ENCODE data around the gene BIRC6. TPM values are rescaled to one million over a fixed set of nuclear protein-coding genes. Genes with fewer than 3 reads are reported as not detected.

BIRC6 gene
- total RNA-seq, 1 experiment from 2014 or later = 69.6 TPM

GRCh38 chr2:32399221-32399620 is 42.4 kb downstream of the BIRC6 start:
- ChIA-PET POLR2A (interaction anchor here (1.1 kb wide), 1 partner anchor 20 kb away, joined by 3 read pairs; no protein-coding TSS in a partner anchor), CTCF (no interaction called here)
- peaks cover 53% of the 10 kb centered on the region for H3K36me3 Mint-ChIP-seq (ENCODE audit: insufficient read depth, unreplicated experiment)
- BruUV-seq (replicated peaks) = no TSS peak
- H3K9me3 Mint-ChIP-seq (ENCODE audit: unreplicated experiment) = no peaks in the 10 kb centered on the region
- H3K27ac Mint-ChIP-seq (ENCODE audit: low read depth, unreplicated experiment) = no peak overlapping the region
- TF ChIP-seq, protein P1, sequence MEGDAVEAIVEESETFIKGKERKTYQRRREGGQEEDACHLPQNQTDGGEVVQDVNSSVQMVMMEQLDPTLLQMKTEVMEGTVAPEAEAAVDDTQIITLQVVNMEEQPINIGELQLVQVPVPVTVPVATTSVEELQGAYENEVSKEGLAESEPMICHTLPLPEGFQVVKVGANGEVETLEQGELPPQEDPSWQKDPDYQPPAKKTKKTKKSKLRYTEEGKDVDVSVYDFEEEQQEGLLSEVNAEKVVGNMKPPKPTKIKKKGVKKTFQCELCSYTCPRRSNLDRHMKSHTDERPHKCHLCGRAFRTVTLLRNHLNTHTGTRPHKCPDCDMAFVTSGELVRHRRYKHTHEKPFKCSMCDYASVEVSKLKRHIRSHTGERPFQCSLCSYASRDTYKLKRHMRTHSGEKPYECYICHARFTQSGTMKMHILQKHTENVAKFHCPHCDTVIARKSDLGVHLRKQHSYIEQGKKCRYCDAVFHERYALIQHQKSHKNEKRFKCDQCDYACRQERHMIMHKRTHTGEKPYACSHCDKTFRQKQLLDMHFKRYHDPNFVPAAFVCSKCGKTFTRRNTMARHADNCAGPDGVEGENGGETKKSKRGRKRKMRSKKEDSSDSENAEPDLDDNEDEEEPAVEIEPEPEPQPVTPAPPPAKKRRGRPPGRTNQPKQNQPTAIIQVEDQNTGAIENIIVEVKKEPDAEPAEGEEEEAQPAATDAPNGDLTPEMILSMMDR (IDR thresholded peaks at IDR 0.05; ENCODE audit: unreplicated experiment) = no peak
- intact Hi-C loops (cut with micrococcal nuclease) = no loop called here
- H3K4me3 Mint-ChIP-seq (ENCODE audit: unreplicated experiment) = no peak overlapping the region
- H3K4me1 Mint-ChIP-seq (ENCODE audit: insufficient read depth, unreplicated experiment) = no peaks in the 10 kb centered on the region
- no peaks in the 10 kb centered on the region for H3K27me3 Mint-ChIP-seq (ENCODE audit: insufficient read depth, unreplicated experiment)
- no peak for DNase-seq (ENCODE audit: unreplicated experiment)

DNA sequence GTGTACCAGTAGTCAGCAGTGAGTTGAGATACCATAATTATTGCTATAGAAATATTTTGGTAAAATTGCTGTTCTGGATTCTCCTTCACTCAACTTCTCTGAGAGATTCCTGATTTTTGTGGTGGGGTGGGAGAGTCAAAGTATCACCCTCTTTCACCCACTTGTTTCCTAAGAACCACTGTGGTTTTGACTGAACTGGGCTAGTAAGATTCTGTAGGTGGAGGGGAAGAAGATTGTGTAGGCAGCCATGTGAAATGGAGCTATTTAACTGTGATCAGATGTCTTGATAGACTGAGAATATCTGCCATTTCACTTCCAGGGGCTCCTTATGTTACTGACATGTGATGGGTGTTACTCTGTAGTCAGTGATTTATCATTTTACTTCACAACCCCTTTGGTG is 45.3 kb downstream of the BIRC6 start:
- ChIA-PET CTCF (no interaction called here), POLR2A (interaction anchor here (1.0 kb wide), 1 partner anchor 9 kb away, joined by 4 read pairs; no protein-coding TSS in a partner anchor)
- no peak for DNase-seq (ENCODE audit: unreplicated experiment)
- no peaks in the 10 kb centered on the region for H3K4me1 Mint-ChIP-seq (ENCODE audit: insufficient read depth, unreplicated experiment)
- H3K36me3 Mint-ChIP-seq (ENCODE audit: insufficient read depth, unreplicated experiment) = peaks cover 56% of the 10 kb centered on the region
- no TSS peak for BruUV-seq (replicated peaks)
- TF ChIP-seq, protein P1 (IDR thresholded peaks at IDR 0.05; ENCODE audit: unreplicated experiment) = no peak
- no peaks in the 10 kb centered on the region for H3K27me3 Mint-ChIP-seq (ENCODE audit: insufficient read depth, unreplicated experiment)
- no peaks in the 10 kb centered on the region for H3K9me3 Mint-ChIP-seq (ENCODE audit: unreplicated experiment)
- no peak overlapping the region for H3K4me3 Mint-ChIP-seq (ENCODE audit: unreplicated experiment)
- intact Hi-C loops (cut with micrococcal nuclease) = no loop called here
- H3K27ac Mint-ChIP-seq (ENCODE audit: low read depth, unreplicated experiment) = no peak overlapping the region

- H3K4me3 Mint-ChIP-seq (ENCODE audit: unreplicated experiment) = no peak overlapping the region
- CTCF ChIA-PET = no interaction called here
- TF ChIP-seq, protein P1 (IDR thresholded peaks at IDR 0.05; ENCODE audit: unreplicated experiment) = no peak
- peaks cover 64% of the 10 kb centered on the region for H3K36me3 Mint-ChIP-seq (ENCODE audit: insufficient read depth, unreplicated experiment)
- POLR2A ChIA-PET = no interaction called here
- no peaks in the 10 kb centered on the region for H3K9me3 Mint-ChIP-seq (ENCODE audit: unreplicated experiment)
- intact Hi-C loops (cut with micrococcal nuclease) = no loop called here
- BruUV-seq (replicated peaks) = no TSS peak
- no peak overlapping the region for H3K27ac Mint-ChIP-seq (ENCODE audit: low read depth, unreplicated experiment)
- H3K4me1 Mint-ChIP-seq (ENCODE audit: insufficient read depth, unreplicated experiment) = no peaks in the 10 kb centered on the region
- no peak for DNase-seq (ENCODE audit: unreplicated experiment)
- H3K27me3 Mint-ChIP-seq (ENCODE audit: insufficient read depth, unreplicated experiment) = no peaks in the 10 kb centered on the region
These were observed 47.0 kb downstream of the BIRC6 start for GRCh38 chr2:32403782-32404181.

DNA sequence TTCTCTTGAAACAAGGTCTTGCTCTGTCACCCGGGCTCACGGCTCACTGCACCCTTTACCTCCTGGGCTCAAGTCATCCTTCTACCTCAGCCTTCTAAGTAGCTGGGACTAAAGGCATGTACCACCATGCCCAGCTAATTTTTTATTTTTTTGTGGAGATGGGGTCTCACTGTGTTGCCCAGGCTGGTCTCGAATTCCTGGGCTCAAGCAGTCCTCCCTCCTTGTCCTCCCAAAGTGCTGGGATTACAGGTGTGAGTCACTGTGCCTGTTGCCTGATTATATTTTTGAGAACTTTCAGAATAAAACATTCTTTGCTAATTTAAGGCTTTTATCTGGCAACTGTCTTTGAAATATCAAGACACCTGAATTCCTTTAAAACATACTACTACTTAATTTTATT is 47.9 kb downstream of the BIRC6 start:
- no peaks in the 10 kb centered on the region for H3K27me3 Mint-ChIP-seq (ENCODE audit: insufficient read depth, unreplicated experiment)
- intact Hi-C loops (cut with micrococcal nuclease) = no loop called here
- no peaks in the 10 kb centered on the region for H3K9me3 Mint-ChIP-seq (ENCODE audit: unreplicated experiment)
- no peak overlapping the region for H3K4me3 Mint-ChIP-seq (ENCODE audit: unreplicated experiment)
- no peak for DNase-seq (ENCODE audit: unreplicated experiment)
- ChIA-PET POLR2A (interaction anchor here (0.6 kb wide), 1 partner anchor 15 kb away, joined by 3 read pairs; no protein-coding TSS in a partner anchor), CTCF (no interaction called here)
- H3K27ac Mint-ChIP-seq (ENCODE audit: low read depth, unreplicated experiment) = no peak overlapping the region
- TF ChIP-seq, protein P1 (IDR thresholded peaks at IDR 0.05; ENCODE audit: unreplicated experiment) = no peak
- no TSS peak for BruUV-seq (replicated peaks)
- H3K36me3 Mint-ChIP-seq (ENCODE audit: insufficient read depth, unreplicated experiment) = peaks cover 65% of the 10 kb centered on the region
- H3K4me1 Mint-ChIP-seq (ENCODE audit: insufficient read depth, unreplicated experiment) = no peaks in the 10 kb centered on the region

Measured in MCF 10A (cell line).